GM12878 (cell line): Measurements from ENCODE around the gene SPG21. TPM values are rescaled to one million over a fixed set of nuclear protein-coding genes. Genes with fewer than 3 reads are reported as not detected.

ENCODE experiments used
- ATAC-seq: fragments of 200-7000 bp; cut with Tn5 transposase; 3 replicates; pipeline ENCODE4 v1.9.1; 2020; ENCODE audit warnings: mild to moderate bottlenecking, moderate library complexity
- BruUV-seq: library from RNA; stranded (reverse); fragments of 400-500 nt; replicated peaks from 2 replicates; lab custom pipeline; 2021; lab: Mats Ljungman, UMichigan
- CTCF ChIA-PET: fragments of 300-600 bp; sonication (Branson Sonifier 250); formaldehyde crosslinking; extraction: SDS; loops from one replicate; lab custom pipeline; 2021; ENCODE audit warnings: inconsistent platforms; lab: Yijun Ruan, JAX
- POLR2A ChIA-PET: fragments of 350-600 bp; formaldehyde crosslinking; extraction: SDS; loops from one replicate; lab custom pipeline; 2021; ENCODE audit warnings: inconsistent platforms; lab: Charles Lee
- RAD21 ChIA-PET: fragments of 300-600 bp; sonication (Branson Sonifier 250); formaldehyde crosslinking; loops from one replicate; lab custom pipeline; 2023; ENCODE audit warnings: antibody characterized with exemption; ENCODE audit not compliant: unreplicated experiment; lab: Charles Lee
- SMC1A ChIA-PET: fragments of 300-600 bp; sonication (Branson Sonifier 250); formaldehyde crosslinking; loops from one replicate; lab custom pipeline; 2023; ENCODE audit not compliant: unreplicated experiment, uncharacterized antibody; lab: Charles Lee
- DNase-seq: peaks from one replicate; pipeline ENCODE4 v3.0.0-alpha.2; 2011; ENCODE audit warnings: low read depth, low spot score
- FAIRE-seq: peaks from 3 replicates; lab custom pipeline; 2011; peaks lifted over from hg19 to GRCh38; lab: Jason Lieb, UNC
- H2AFZ ChIP-seq: 2 replicates; pipeline ENCODE4 v1.6.0; 2011; ENCODE audit warnings: low read depth, low read length, control low read depth; ENCODE audit not compliant: control insufficient read depth
- H3K27ac ChIP-seq: 2 replicates; pipeline ENCODE4 v1.5.1; 2011; ENCODE audit warnings: control low read depth; ENCODE audit not compliant: control insufficient read depth, insufficient read depth
- H3K27me3 ChIP-seq, 2 experiments: replicated peaks in 1 of 2; 2 replicates each; pipeline versions ENCODE4 v1.6.0 to v1.6.1; 2011; ENCODE audit warnings: low read length in 1 of 2; ENCODE audit not compliant: control insufficient read depth in 2 of 2, insufficient read depth in 2 of 2
- H3K36me3 ChIP-seq, 2 experiments: 2 replicates each; pipeline ENCODE4 v1.5.1; 2011; ENCODE audit warnings: low read length in 1 of 2; ENCODE audit not compliant: control insufficient read depth in 2 of 2, insufficient read depth in 2 of 2
- H3K4me1 ChIP-seq: 2 replicates; pipeline ENCODE4 v1.6.1; 2011; ENCODE audit warnings: mild to moderate bottlenecking, low read length, moderate library complexity, mixed read lengths; ENCODE audit not compliant: control insufficient read depth, insufficient read depth
- H3K4me2 ChIP-seq: 2 replicates; pipeline ENCODE4 v1.6.0; 2011; ENCODE audit warnings: control low read depth; ENCODE audit not compliant: control insufficient read depth, insufficient read depth
- H3K4me3 ChIP-seq: fragments of 200-600 bp; sonication (generic); 2 replicates; pipeline ENCODE4 v1.5.1; 2016
- H3K79me2 ChIP-seq: 2 replicates; pipeline ENCODE4 v1.6.0; 2011; ENCODE audit warnings: low read length; ENCODE audit not compliant: control insufficient read depth, insufficient read depth
- H3K9ac ChIP-seq: 2 replicates; pipeline ENCODE4 v1.8.0; 2011; ENCODE audit warnings: low read length, control low read depth, mixed read lengths; ENCODE audit not compliant: control insufficient read depth, insufficient read depth
- H3K9me3 ChIP-seq: replicated peaks from 3 replicates; pipeline ENCODE4 v1.5.1; 2011; ENCODE audit warnings: mild to moderate bottlenecking, low read length; ENCODE audit not compliant: control insufficient read depth, insufficient read depth
- H4K20me1 ChIP-seq: 2 replicates; pipeline ENCODE4 v1.6.0; 2011; ENCODE audit not compliant: control insufficient read depth, insufficient read depth
- ASH2L ChIP-seq: fragments of 300-600, 200-600 bp; sonication (generic); IDR thresholded peaks from 2 replicates; pipeline ENCODE4 v1.6.1; 2017; ENCODE audit warnings: low read depth, mild to moderate bottlenecking, borderline replicate concordance
- CBX3 ChIP-seq: fragments of 200-600 bp; sonication (generic); IDR thresholded peaks from 2 replicates; pipeline ENCODE4 v1.6.1; 2016; ENCODE audit warnings: low read depth, borderline replicate concordance
- EP300 ChIP-seq, 2 experiments: fragments of 150-350 bp in 1 of 2; IDR thresholded peaks; 2 replicates each; pipeline ENCODE4 v1.6.1; 2011 to 2012; ENCODE audit warnings: low read depth in 2 of 2, low read length in 2 of 2, borderline replicate concordance in 1 of 2, improper control_type of control experiment in 1 of 2, inconsistent platforms in 1 of 2; ENCODE audit not compliant: control insufficient read depth in 1 of 2
- FOS ChIP-seq: IDR thresholded peaks from 3 replicates; pipeline ENCODE4 v1.6.1; 2011; ENCODE audit warnings: borderline replicate concordance; ENCODE audit not compliant: insufficient read length; ENCODE audit errors: extremely low read depth
- IKZF2 ChIP-seq, 2 experiments: fragments of 450-650 bp; IDR thresholded peaks; 2 replicates each; pipeline ENCODE4 v1.6.1; 2017; ENCODE audit warnings: mild to moderate bottlenecking in 2 of 2, moderate library complexity in 2 of 2
- KDM1A ChIP-seq: fragments of 200-600 bp; sonication (generic); IDR thresholded peaks from 2 replicates; pipeline ENCODE4 v1.6.1; 2016; ENCODE audit warnings: borderline replicate concordance
- PAX5 ChIP-seq: IDR thresholded peaks from 2 replicates; pipeline ENCODE4 v1.6.1; 2011; ENCODE audit warnings: low read depth, low read length, borderline replicate concordance
- RB1 ChIP-seq: fragments of 450-650 bp; formaldehyde crosslinking; IDR thresholded peaks from 2 replicates; pipeline ENCODE4 v1.6.1; 2017; ENCODE audit warnings: mild to moderate bottlenecking, borderline replicate concordance
- SUPT20H ChIP-seq: IDR thresholded peaks from 2 replicates; pipeline ENCODE4 v1.6.1; 2011; ENCODE audit warnings: low read depth, mild to moderate bottlenecking, low read length, moderate library complexity, borderline replicate concordance; ENCODE audit not compliant: control insufficient read depth
- TAF1 ChIP-seq: IDR thresholded peaks from 2 replicates; pipeline ENCODE4 v1.6.1; 2011; ENCODE audit warnings: mild to moderate bottlenecking, low read depth, low read length, borderline replicate concordance
- TCF7 ChIP-seq: IDR thresholded peaks from 2 replicates; pipeline ENCODE4 v1.6.1; 2014; ENCODE audit warnings: antibody characterized with exemption, borderline replicate concordance
- ZNF207 ChIP-seq: fragments of 450-650 bp; IDR thresholded peaks from 2 replicates; pipeline ENCODE4 v1.6.1; 2014; ENCODE audit warnings: antibody characterized with exemption, mild to moderate bottlenecking, borderline replicate concordance
- WGBS: methylation state at CpG from one replicate; pipeline ENCODE4 v1.1.6; 2016; ENCODE audit warnings: low lambda C conversion rate; ENCODE audit not compliant: insufficient replicate concordance, insufficient coverage; ENCODE audit errors: missing lambda C conversion rate; 5-methylcytosine and 5-hydroxymethylcytosine counted together
- in situ Hi-C: fragments of 300-500 bp; cut with MboI; formaldehyde crosslinking; loops from 9 replicates; pipeline ENCODE4 v1.14.3; 2018; ENCODE audit warnings: mixed read lengths
- intact Hi-C: fragments of 100-400 bp; cut with micrococcal nuclease; formaldehyde crosslinking; loops from one replicate; pipeline ENCODE4 v1.14.2; 2022; ENCODE audit not compliant: unreplicated experiment
- polyA plus RNA-seq, 11 experiments: library from polyadenylated mRNA; depleted of rRNA in 4 of 11; unstranded in 6 of 11; stranded (reverse) in 5 of 11; fragments of >200 nt; fragmentation: Nextera tagmentation in 4 of 11; fragmentation: Illumina TruSeq in 1 of 11; extraction: Ambion mirVana in 4 of 11; extraction: Trizol in 1 of 11; gene quantifications; 1 replicate in 1 of 11; 2 replicates in 10 of 11; pipeline versions ENCODE4 v1.2.1 to v1.2.3, GENCODE V29; 2011 to 2016; ENCODE audit warnings: inconsistent platforms in 2 of 11, missing spikeins in 2 of 11, low read depth in 1 of 11
- total RNA-seq, 4 experiments: library from RNA; depleted of rRNA in 3 of 4; stranded (reverse); fragments of >200 nt in 3 of 4; fragmentation: Illumina TruSeq in 1 of 4; extraction: Trizol in 1 of 4; gene quantifications; 2 replicates each; pipeline versions ENCODE4 v1.2.1 to v1.2.3, GENCODE V29; 2013 to 2021
- TF ChIP-seq, protein P1 (sequence below): IDR thresholded peaks from 2 replicates; pipeline ENCODE4 v1.6.1; 2012; ENCODE audit warnings: low read length, inconsistent platforms
- TF ChIP-seq, protein P2 (sequence below): fragments of 450-650 bp; IDR thresholded peaks from 2 replicates; pipeline ENCODE4 v1.6.1; 2016; ENCODE audit warnings: mild to moderate bottlenecking
- TF ChIP-seq, protein P3 (sequence below): fragments of 450-650 bp; formaldehyde crosslinking; IDR thresholded peaks from 2 replicates; pipeline ENCODE4 v1.4.0; 2020; ENCODE audit warnings: mild to moderate bottlenecking, moderate library complexity
- TF ChIP-seq, protein P4 (sequence below): IDR thresholded peaks from 2 replicates; pipeline ENCODE4 v1.6.1; 2012; ENCODE audit warnings: low read depth, low read length, improper control_type of control experiment

SPG21 gene
- total and polyA plus RNA-seq, 10 of the 15 experiments (the other 5 are each of a cell fraction or from before 2014, with no cell fraction given), result 25.5 to 116 (median 68.0) TPM

DNA sequence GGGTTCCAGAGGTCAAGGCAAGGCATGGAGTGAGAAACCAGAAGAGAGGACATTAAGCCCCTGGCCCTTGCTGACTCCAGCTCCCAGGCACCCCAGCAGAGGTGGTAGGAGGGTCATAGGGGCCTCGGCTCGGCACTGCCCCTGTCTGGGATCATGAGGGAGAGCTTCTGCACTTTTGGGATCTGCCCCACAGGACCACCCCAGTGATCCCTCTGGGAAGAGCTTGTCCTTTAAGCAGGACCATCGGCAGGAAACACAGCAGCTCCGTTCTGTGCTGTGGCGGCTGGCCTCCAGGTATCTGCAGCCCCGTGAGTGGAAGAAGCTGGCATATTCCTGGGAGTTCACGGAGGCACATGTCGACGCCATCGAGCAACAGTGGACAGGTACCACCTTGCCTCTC is 42.5 kb downstream of the SPG21 start (continued):
- TF ChIP-seq TCF7, result no peak
- TF ChIP-seq, protein P1, sequence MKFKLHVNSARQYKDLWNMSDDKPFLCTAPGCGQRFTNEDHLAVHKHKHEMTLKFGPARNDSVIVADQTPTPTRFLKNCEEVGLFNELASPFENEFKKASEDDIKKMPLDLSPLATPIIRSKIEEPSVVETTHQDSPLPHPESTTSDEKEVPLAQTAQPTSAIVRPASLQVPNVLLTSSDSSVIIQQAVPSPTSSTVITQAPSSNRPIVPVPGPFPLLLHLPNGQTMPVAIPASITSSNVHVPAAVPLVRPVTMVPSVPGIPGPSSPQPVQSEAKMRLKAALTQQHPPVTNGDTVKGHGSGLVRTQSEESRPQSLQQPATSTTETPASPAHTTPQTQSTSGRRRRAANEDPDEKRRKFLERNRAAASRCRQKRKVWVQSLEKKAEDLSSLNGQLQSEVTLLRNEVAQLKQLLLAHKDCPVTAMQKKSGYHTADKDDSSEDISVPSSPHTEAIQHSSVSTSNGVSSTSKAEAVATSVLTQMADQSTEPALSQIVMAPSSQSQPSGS, result no peak
- TF ChIP-seq, protein P2, sequence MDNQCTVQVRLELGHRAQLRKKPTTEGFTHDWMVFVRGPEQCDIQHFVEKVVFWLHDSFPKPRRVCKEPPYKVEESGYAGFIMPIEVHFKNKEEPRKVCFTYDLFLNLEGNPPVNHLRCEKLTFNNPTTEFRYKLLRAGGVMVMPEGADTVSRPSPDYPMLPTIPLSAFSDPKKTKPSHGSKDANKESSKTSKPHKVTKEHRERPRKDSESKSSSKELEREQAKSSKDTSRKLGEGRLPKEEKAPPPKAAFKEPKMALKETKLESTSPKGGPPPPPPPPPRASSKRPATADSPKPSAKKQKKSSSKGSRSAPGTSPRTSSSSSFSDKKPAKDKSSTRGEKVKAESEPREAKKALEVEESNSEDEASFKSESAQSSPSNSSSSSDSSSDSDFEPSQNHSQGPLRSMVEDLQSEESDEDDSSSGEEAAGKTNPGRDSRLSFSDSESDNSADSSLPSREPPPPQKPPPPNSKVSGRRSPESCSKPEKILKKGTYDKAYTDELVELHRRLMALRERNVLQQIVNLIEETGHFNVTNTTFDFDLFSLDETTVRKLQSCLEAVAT, result no peak
- no peak for TF ChIP-seq ZNF207

DNA sequence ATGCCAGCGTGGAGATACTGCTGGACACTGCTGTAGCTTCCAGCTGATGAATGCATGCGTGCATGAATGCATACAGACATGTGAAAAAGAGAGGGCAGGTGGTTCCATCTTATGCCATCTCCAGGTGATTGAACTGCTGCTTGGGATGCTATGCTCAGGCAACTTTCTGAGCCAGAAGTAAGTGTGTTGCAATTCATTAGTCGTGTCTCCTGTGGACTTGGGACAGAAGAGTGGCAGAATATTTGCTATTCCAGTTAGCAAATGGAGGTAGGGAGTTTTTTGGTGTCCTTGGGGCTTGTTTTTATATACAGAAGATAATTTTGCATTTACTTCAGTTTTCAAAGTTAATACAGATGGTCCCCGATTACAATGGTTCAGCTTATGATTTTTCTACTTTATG is 44.8 kb downstream of the SPG21 start:
- RAD21 ChIA-PET, result no interaction called here
- 72% methylated on average over 4 of the region's 4 CpGs for WGBS
- no peak for TF ChIP-seq PAX5
- no peak for TF ChIP-seq KDM1A
- no peak for TF ChIP-seq SUPT20H
- TF ChIP-seq, protein P3, sequence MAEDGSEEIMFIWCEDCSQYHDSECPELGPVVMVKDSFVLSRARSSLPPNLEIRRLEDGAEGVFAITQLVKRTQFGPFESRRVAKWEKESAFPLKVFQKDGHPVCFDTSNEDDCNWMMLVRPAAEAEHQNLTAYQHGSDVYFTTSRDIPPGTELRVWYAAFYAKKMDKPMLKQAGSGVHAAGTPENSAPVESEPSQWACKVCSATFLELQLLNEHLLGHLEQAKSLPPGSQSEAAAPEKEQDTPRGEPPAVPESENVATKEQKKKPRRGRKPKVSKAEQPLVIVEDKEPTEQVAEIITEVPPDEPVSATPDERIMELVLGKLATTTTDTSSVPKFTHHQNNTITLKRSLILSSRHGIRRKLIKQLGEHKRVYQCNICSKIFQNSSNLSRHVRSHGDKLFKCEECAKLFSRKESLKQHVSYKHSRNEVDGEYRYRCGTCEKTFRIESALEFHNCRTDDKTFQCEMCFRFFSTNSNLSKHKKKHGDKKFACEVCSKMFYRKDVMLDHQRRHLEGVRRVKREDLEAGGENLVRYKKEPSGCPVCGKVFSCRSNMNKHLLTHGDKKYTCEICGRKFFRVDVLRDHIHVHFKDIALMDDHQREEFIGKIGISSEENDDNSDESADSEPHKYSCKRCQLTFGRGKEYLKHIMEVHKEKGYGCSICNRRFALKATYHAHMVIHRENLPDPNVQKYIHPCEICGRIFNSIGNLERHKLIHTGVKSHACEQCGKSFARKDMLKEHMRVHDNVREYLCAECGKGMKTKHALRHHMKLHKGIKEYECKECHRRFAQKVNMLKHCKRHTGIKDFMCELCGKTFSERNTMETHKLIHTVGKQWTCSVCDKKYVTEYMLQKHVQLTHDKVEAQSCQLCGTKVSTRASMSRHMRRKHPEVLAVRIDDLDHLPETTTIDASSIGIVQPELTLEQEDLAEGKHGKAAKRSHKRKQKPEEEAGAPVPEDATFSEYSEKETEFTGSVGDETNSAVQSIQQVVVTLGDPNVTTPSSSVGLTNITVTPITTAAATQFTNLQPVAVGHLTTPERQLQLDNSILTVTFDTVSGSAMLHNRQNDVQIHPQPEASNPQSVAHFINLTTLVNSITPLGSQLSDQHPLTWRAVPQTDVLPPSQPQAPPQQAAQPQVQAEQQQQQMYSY (CRISPR knock-in tag), result no peak
- TF ChIP-seq, protein P4, sequence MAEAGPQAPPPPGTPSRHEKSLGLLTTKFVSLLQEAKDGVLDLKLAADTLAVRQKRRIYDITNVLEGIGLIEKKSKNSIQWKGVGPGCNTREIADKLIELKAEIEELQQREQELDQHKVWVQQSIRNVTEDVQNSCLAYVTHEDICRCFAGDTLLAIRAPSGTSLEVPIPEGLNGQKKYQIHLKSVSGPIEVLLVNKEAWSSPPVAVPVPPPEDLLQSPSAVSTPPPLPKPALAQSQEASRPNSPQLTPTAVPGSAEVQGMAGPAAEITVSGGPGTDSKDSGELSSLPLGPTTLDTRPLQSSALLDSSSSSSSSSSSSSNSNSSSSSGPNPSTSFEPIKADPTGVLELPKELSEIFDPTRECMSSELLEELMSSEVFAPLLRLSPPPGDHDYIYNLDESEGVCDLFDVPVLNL, result no peak
- TF ChIP-seq CBX3, result no peak
- no peak for TF ChIP-seq IKZF2 (IDR thresholded peaks at IDR 0.05)
- no peak for TF ChIP-seq TAF1
- TF ChIP-seq ASH2L, result no peak
- no peak for TF ChIP-seq RB1
- TF ChIP-seq EP300 (IDR thresholded peaks at IDR 0.05; ENCODE audit: borderline replicate concordance in 1 of 2, control insufficient read depth in 1 of 2, low read depth in 2 of 2, low read length in 2 of 2), result no peak
- no peak for TF ChIP-seq FOS

More for the DNA sequence above, 44.8 kb downstream of the SPG21 start:
- SMC1A ChIA-PET, result no interaction called here
- Histone ChIP-seq H4K20me1 (no peaks in the 10 kb centered on the region), H2AFZ (no peak overlapping the region), H3K4me1 (no peaks in the 10 kb centered on the region), H3K4me3 (no peak overlapping the region), H3K79me2 (no peaks in the 10 kb centered on the region), H3K36me3 (no peaks in the 10 kb centered on the region), H3K27ac (no peak overlapping the region), H3K9me3 (no peaks in the 10 kb centered on the region), H3K27me3 (no peaks in the 10 kb centered on the region), H3K4me2 (no peak overlapping the region), H3K9ac (no peak overlapping the region)
- no peak for DNase-seq
- ATAC-seq, result no peak
- no peak for FAIRE-seq
- CTCF ChIA-PET, result interaction anchor here (1.4 kb wide), 1 partner anchor 134 kb away, joined by 3 read pairs; no protein-coding TSS in a partner anchor
- intact Hi-C loops, result no loop called here
- in situ Hi-C loops, result no loop called here
- POLR2A ChIA-PET, result no interaction called here
- BruUV-seq, result no TSS peak
